T-helper 1 cell treated with Interleukin-12 subunit alpha and Interleukin-12 subunit beta and Interleukin-4 antibody, amounts not matched to agents 30 μg/mL and 1 μg/mL, for 36 hours (primary cell): ENCODE data around the gene STUM.

Source experiments
- H3K27ac Mint-ChIP-seq: one replicate; pipeline ENCODE4 v1.8.0; 2021; ENCODE audit warnings: mild to moderate bottlenecking, mixed read lengths
- H3K27me3 Mint-ChIP-seq: one replicate; pipeline ENCODE4 v1.8.0; 2021; ENCODE audit warnings: low read depth, mixed read lengths
- H3K36me3 Mint-ChIP-seq: one replicate; pipeline ENCODE4 v1.8.0; 2021; ENCODE audit warnings: low read depth, mixed read lengths
- H3K4me1 Mint-ChIP-seq: one replicate; pipeline ENCODE4 v1.8.0; 2021; ENCODE audit warnings: low read depth, mixed read lengths
- H3K4me3 Mint-ChIP-seq: one replicate; pipeline ENCODE4 v1.8.0; 2021; ENCODE audit warnings: mild to moderate bottlenecking, moderate library complexity, mixed read lengths
- H3K9me3 Mint-ChIP-seq: one replicate; pipeline ENCODE4 v1.8.0; 2021; ENCODE audit warnings: mixed read lengths

Gene STUM

DNA sequence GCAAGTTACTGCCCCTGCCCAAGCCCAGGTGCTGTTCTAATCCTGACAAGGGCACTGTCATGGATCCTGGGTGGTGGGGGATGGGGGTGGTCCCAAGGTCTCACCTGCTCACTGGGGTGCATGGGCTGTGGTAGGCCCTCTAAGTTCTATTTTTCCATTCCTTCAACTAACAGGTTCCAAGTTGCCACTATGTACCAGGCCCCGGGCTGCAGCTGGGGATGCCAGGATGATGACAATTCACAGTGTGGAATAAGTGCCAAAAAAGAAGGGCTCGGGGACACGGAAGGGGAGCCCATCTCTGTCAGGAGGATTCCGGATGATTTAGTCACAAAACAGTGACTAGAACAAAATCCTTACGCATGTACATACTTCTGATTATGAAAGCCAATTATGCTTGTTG is 76.0 kb downstream of the STUM start:
- H3K36me3 Mint-ChIP-seq, result no peaks in the 10 kb centered on the region
- peaks cover 23% of the 10 kb centered on the region for H3K27me3 Mint-ChIP-seq
- H3K9me3 Mint-ChIP-seq, result peaks cover 7% of the 10 kb centered on the region
- H3K4me1 Mint-ChIP-seq, result peaks cover 15% of the 10 kb centered on the region
- H3K27ac Mint-ChIP-seq, result no peak overlapping the region
- no peak overlapping the region for H3K4me3 Mint-ChIP-seq

DNA sequence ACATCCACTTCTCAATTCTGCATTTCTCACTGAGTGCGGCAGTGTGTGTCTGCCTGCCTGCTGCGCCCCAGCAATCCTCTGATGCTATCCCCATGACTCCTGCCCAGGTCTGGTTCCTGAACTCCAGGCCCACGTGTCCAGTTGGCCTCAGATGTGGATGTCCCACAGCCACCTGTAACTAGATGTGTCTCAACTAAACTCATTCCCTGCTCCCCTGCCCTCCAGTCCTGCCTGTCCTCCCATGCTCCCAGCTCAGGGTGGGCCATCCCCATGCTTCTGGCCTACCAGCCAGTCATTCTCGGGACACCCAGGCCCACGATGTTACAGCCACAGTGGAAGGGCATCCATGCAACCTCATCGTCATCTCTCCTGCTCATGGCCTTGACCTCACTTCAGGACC is 76.8 kb downstream of the STUM start:
- H3K27me3 Mint-ChIP-seq, result peaks cover 23% of the 10 kb centered on the region
- H3K4me3 Mint-ChIP-seq, result no peak overlapping the region
- H3K4me1 Mint-ChIP-seq, result peaks cover 15% of the 10 kb centered on the region
- peaks cover 4% of the 10 kb centered on the region for H3K36me3 Mint-ChIP-seq
- no peak overlapping the region for H3K27ac Mint-ChIP-seq
- peaks cover 7% of the 10 kb centered on the region for H3K9me3 Mint-ChIP-seq

DNA sequence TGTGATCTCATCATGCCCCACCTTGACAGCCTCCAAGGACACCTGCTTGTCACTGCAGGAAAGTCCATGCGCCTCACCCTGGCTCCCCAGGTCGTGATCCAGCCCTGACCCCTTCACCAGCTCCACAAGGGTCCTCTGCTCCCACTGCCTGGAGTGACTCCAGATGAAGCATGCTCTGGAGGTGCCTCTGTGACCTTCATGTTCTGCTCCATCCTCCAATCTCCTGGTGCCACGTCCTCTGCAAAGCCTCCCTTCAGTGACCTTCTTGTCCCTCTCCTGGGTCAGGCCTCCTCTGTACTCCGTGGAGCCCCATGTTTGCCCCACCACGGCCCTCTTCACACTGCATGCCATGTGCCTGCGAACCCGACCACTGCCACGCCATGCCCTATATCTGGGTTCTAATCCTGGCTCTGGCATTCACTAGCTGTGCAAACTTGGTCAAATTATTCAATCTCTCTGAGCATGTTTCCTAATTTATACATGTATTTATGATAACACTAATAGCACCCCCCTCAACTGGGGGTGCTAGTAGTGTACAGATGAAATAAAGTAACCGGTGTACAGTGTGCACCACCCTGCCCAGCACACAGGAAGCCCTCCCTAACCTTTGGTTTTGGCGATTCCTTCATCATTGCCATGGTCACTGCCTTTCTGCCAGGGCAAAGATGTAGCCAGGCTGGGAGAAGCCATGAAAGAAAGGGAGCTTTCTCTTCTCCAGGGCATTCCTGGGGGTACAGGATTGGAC is 77.4 kb downstream of the STUM start:
- peaks cover 4% of the 10 kb centered on the region for H3K36me3 Mint-ChIP-seq
- peaks cover 7% of the 10 kb centered on the region for H3K9me3 Mint-ChIP-seq
- peak overlapping the region; percentile 14 for H3K4me3 Mint-ChIP-seq
- peaks cover 17% of the 10 kb centered on the region for H3K4me1 Mint-ChIP-seq
- no peak overlapping the region for H3K27ac Mint-ChIP-seq
- peaks cover 21% of the 10 kb centered on the region for H3K27me3 Mint-ChIP-seq

DNA sequence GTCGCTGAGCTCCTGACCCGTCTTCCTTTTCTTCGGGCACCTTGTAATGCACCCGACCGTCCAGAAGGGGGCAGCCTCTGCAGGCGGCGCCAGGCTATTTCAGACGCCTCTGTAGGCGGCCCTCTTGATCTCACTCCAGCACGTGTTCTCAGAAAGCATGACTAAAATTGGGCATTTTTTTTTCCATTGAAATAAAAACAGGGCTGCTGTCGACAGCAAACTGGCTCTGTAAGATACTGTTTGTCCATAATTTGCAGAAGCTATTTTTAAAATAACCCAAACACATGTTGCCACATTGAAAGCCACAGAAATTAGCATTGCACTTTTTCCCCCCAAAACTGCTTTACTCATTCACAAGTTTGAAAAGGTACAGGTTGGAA is 78.0 kb downstream of the STUM start:
- peaks cover 16% of the 10 kb centered on the region for H3K27me3 Mint-ChIP-seq
- peaks cover 7% of the 10 kb centered on the region for H3K9me3 Mint-ChIP-seq
- H3K27ac Mint-ChIP-seq, result peak overlapping the region; percentile 55
- H3K4me3 Mint-ChIP-seq, result peak overlapping the region; percentile 14
- peaks cover 9% of the 10 kb centered on the region for H3K36me3 Mint-ChIP-seq
- H3K4me1 Mint-ChIP-seq, result peaks cover 17% of the 10 kb centered on the region

DNA sequence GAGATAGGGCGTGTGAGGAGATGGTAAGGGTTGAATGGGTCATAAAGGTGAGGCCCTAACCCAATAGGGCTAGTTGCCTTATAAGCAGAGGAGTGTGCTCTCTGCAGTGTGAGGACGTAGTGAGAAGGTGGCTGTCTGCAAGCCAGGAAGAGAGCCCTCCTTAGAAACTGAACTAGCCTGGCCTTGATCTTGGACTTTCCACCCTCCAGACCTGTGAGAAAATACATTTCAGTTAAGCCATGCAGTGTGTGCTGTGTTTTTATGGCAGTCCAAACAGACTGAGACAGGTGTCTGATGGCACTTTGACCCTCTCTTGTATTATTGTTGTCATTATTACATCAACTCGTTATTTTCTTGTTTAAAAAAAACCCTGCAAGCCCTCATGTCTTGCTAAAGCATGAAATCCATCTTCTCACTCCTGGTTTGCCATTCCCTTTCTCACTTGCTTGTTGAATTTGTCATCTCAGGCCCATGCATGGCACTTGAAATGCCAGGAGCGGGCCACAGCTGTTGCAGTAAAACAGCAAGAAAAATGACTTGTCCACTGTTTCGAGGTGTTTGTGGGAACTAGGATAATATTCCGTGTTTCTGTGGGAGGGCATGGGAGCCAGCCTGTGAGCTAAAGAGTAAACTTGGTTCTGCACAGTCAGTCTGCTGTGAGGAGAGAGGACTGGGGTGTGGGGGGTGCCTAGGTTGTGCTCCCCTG is 78.6 kb downstream of the STUM start:
- H3K36me3 Mint-ChIP-seq, result peaks cover 14% of the 10 kb centered on the region
- no peak overlapping the region for H3K4me3 Mint-ChIP-seq
- H3K9me3 Mint-ChIP-seq, result peaks cover under 1% of the 10 kb centered on the region
- H3K27me3 Mint-ChIP-seq, result peaks cover 13% of the 10 kb centered on the region
- H3K4me1 Mint-ChIP-seq, result peaks cover 17% of the 10 kb centered on the region
- peak overlapping the region; percentile 55 for H3K27ac Mint-ChIP-seq

DNA sequence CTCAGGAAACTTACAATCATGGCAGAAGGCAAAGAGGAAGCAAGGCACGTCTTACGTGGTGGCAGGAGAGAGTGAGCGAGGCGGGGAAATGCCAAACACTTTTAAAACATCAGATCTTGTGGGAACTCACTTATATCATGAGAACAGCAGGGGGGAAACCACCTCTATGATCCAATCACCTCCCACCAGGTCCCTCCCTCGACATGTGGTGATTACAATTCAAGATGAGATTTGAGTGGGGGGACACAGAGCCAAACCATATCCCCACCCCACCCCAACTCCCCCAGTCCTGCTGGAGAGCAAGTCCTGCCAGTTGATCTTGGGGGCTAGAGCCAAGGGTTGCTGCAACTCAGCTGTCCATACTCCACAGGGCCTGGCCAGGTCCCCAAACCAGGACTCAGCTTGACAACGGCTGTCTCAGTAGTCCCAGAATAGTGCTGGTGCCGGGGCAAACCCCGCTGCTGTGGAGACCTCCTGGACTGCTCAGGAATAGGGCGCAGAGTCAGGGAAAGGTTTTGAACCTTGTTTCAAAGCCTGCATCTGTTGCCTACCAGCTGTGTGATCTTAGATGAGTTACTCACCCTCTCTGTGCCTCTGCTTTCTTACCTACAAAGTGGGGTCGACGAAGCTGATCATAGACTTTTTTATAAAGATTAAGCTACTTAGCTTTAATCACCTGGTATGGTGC is 79.5 kb downstream of the STUM start:
- Mint-ChIP-seq H3K9me3 (no peaks in the 10 kb centered on the region), H3K36me3 (peaks cover 18% of the 10 kb centered on the region), H3K4me1 (peaks cover 21% of the 10 kb centered on the region), H3K27me3 (peaks cover 13% of the 10 kb centered on the region), H3K4me3 (no peak overlapping the region), H3K27ac (no peak overlapping the region)

DNA sequence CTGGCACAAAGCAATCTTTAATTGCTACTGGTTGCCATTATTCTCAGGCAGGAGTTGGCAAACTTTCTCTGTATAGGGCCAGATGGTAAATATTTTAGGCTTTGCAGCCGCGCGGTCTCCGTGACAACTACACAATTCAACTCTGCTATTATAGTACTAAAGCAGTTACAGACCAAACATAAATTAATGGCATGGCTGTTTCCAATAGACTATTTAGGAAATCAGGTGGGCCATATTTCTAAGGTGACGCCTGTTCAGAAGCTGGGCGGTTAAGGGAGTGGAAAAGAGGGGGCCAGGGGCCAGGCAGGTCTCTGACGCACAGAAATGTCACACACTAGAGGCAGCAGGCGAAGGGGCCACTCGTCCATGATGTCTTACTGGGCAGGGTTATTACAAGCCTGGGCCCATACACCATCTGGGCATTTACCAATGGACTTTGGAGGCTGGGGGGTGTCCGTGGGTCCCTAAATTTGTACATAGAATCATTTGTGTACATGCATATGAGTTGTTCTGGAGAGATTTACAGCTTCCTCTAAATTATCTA is 80.1 kb downstream of the STUM start:
- H3K9me3 Mint-ChIP-seq, result no peaks in the 10 kb centered on the region
- H3K4me1 Mint-ChIP-seq, result peaks cover 27% of the 10 kb centered on the region
- H3K4me3 Mint-ChIP-seq, result no peak overlapping the region
- peaks cover 13% of the 10 kb centered on the region for H3K27me3 Mint-ChIP-seq
- peaks cover 18% of the 10 kb centered on the region for H3K36me3 Mint-ChIP-seq
- H3K27ac Mint-ChIP-seq, result no peak overlapping the region

DNA sequence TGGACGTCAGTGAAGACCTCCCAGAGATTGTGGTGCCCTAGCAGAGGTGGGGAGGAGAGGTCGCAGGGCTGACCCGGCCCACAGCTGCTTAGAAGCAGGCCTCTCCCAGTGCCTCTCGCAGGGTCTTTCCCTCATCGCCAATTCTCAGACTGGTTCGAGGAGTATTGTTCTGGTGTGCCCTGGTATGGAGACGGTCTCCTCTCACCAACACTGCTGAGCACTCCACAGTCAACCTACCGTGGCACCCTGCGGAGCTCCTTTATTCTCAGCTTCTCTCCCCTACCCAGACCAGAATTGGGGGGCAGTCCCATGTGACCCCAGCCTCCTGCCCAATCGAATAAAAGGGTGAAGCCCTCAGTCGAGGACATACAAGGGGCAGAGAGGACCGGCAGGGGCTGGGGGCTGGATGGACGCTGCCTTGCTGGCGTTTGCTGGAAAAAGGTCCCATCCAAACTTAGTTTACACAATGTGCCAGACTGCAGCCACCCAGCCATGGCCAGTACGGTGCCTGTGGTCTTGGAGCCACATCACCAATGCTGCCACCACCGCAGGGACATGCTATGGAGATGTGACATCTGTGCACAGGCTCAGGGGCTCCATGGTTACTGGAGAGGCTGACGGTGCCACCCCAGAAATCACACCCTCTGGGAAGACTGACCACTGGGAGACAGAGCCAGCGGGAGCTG is 80.8 kb downstream of the STUM start:
- no peaks in the 10 kb centered on the region for H3K9me3 Mint-ChIP-seq
- H3K27me3 Mint-ChIP-seq, result peaks cover 13% of the 10 kb centered on the region
- no peak overlapping the region for H3K27ac Mint-ChIP-seq
- no peak overlapping the region for H3K4me3 Mint-ChIP-seq
- H3K4me1 Mint-ChIP-seq, result peaks cover 30% of the 10 kb centered on the region
- H3K36me3 Mint-ChIP-seq, result peaks cover 20% of the 10 kb centered on the region

DNA sequence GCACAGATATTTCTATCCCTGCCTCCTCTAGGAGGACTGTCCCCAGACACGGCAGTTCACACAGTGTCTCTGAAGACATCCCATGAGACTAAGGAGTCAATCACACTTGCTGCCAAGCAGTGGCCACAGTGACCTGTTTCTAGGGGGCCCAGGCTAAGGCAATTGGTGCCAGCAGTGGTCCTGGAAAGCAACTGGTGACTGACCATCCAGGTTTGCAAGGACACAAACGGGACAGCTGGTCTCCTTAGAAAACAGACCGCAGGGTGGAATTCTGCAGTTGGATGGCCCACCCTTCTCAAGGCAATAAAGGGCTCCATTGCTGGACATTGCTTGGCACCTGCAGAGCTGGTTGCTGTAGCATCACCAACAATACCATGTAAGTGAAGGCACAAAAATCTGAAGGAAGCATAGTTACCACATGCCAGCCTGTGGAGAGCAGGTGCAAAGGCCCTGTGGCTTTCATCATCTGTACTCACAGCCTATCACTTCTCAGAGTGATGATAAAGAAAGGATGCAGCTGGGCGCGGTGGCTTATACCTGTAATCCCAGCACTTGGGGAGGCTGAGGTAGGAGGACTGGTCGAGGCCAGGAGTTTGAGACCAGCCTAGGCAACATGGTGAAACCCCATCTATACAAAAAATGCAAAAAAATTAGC is 81.5 kb downstream of the STUM start:
- peaks cover 32% of the 10 kb centered on the region for H3K4me1 Mint-ChIP-seq
- peak overlapping the region; percentile 29 for H3K27ac Mint-ChIP-seq
- peaks cover 22% of the 10 kb centered on the region for H3K36me3 Mint-ChIP-seq
- H3K4me3 Mint-ChIP-seq, result no peak overlapping the region
- H3K27me3 Mint-ChIP-seq, result peaks cover 13% of the 10 kb centered on the region
- H3K9me3 Mint-ChIP-seq, result no peaks in the 10 kb centered on the region

DNA sequence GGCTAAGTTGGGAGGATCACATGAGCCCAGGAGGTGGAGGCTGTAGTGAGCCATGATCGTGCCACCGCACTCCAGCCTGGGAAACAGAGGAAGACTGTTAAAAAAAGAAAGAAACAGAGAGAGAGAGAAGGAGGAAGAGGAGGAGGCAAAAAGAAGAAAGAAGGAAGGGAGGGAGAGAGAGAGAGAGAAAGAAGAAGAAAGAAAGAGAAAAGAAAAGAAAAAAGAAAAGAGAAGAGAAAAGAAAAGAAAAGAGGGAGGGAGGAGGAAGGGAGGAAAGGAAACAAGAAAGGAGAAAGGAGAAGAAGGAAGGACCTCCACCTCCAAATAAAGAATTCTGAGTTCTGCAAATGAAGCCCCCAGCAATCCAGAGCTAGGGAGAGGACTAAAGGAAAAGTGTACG is 82.0 kb downstream of the STUM start:
- H3K4me3 Mint-ChIP-seq, result no peak overlapping the region
- peaks cover 38% of the 10 kb centered on the region for H3K4me1 Mint-ChIP-seq
- peak overlapping the region; percentile 29 for H3K27ac Mint-ChIP-seq
- H3K9me3 Mint-ChIP-seq, result no peaks in the 10 kb centered on the region
- peaks cover 8% of the 10 kb centered on the region for H3K27me3 Mint-ChIP-seq
- peaks cover 27% of the 10 kb centered on the region for H3K36me3 Mint-ChIP-seq

DNA sequence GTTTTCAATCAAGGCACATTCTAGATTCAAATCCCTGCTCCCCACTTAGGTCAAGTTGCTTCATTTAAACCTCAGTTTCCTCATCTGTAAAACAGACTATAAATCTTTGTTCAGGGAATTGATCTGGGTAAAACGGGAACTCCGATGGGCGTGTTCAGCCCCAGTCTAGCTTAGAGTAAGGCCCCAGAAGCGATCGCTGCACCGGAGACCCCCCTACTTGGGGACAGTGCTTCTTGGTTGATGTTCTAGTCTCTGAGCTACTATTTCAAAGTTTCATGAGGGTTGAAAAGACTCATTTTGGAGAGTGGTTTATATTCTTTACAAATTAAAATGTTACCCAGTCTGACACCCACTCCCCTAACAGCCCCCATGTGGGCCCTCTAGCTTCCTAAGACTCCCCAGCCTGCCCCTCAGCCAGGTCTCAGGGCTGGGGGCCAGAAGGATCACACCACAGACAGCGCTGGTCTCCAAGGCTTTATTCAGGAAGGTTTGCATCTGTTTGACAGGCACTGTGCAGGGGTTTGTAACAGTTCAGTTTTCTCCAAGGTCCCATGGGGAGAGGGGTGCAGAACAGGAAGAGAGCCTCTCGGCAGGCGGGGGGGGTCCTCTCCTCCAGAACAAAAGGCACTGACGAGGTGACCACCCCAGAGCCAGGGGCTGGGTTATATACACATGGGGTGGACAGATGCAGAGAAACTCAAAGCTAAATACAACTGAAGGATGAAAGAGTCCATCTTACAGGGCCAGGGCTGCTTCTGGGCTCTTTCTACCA is 82.9 kb downstream of the STUM start:
- no peaks in the 10 kb centered on the region for H3K9me3 Mint-ChIP-seq
- H3K4me3 Mint-ChIP-seq, result no peak overlapping the region
- H3K4me1 Mint-ChIP-seq, result peaks cover 39% of the 10 kb centered on the region
- H3K27ac Mint-ChIP-seq, result no peak overlapping the region
- peaks cover 2% of the 10 kb centered on the region for H3K27me3 Mint-ChIP-seq
- peaks cover 27% of the 10 kb centered on the region for H3K36me3 Mint-ChIP-seq

DNA sequence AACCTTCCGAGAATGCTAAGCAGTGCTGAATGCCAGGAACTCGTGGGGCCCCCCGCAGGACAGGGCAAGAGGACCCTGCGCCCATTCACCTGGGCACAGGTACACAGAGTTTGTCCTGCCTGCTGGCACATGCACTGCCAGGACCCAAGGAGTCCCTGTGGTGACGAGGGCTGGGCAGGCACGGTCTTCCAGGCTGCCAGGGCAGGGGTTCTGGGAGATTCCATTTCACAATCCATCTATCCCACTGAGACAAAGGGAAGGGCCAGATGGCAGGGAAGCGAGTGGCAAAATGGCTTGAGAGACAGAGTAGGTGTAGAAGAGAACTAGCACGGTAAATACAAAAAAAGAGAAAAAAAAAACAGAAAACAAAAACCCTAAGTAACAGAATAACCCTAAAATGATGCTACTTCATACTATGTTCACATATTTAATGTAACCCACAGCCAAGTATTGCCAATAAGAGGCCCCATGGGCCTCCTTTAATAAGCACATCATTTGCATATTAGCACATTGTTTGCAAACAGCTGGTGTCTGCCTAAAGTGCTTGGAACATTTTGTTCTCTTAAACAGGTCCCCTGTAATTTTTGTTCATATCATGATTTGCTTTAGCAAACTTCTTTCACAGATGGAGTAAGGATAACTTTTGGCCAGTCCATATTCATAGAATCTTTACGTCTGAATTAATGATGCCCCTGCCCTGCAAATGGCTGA is 83.8 kb downstream of the STUM start:
- Mint-ChIP-seq H3K27ac (no peak overlapping the region), H3K4me1 (peaks cover 35% of the 10 kb centered on the region), H3K9me3 (no peaks in the 10 kb centered on the region), H3K27me3 (no peaks in the 10 kb centered on the region), H3K4me3 (no peak overlapping the region), H3K36me3 (peaks cover 31% of the 10 kb centered on the region)

DNA sequence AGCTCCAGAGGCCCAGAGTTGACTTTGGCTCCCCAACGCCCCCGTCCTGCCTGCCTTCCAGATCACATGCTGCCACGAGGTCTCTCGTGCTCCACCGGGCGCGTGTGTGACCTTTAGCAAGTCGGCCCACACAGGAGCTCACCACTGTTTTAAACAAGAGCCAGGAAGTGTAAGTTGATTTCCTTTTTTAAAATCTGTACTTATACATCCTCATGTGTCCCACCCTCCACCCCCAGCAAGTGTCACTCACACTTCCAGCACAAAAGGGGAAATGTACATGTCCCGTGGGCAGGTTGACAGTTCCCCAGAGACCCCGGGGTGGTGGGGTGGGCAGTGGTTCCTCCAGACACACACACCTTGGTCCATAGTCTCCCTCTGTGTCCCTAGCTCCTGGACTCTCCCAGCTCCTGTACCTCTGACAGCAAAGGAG is 84.4 kb downstream of the STUM start:
- peaks cover 32% of the 10 kb centered on the region for H3K4me1 Mint-ChIP-seq
- no peaks in the 10 kb centered on the region for H3K9me3 Mint-ChIP-seq
- H3K4me3 Mint-ChIP-seq, result no peak overlapping the region
- no peaks in the 10 kb centered on the region for H3K27me3 Mint-ChIP-seq
- H3K36me3 Mint-ChIP-seq, result peaks cover 34% of the 10 kb centered on the region
- H3K27ac Mint-ChIP-seq, result no peak overlapping the region
